Measurements from ENCODE around the gene IL2RA.

IL2RA gene

GRCh38 chr10:6030940-6031339 lies 31.2 kb downstream of the IL2RA start:
- POLR2A ChIA-PET: no interaction called here
- H3K4me3 ChIP-seq (ENCODE audit: low read depth, low read length): no peak overlapping the region
- no peak for TF ChIP-seq CTCF (IDR thresholded peaks at IDR 0.05; ENCODE audit: insufficient read depth, low read length, missing control alignments)
- DNase-seq (ENCODE audit: low read depth, low spot score): no peak
- CTCF ChIA-PET: interaction anchor here (0.7 to 1.1 kb wide), 3 partner anchors 16 to 55 kb away, joined by 3 read pairs; no protein-coding TSS in a partner anchor

- TF ChIP-seq CTCF (IDR thresholded peaks at IDR 0.05; ENCODE audit: insufficient read depth, low read length, missing control alignments): no peak
- no peak overlapping the region for H3K4me3 ChIP-seq (ENCODE audit: low read depth, low read length)
- POLR2A ChIA-PET: no interaction called here
- no peak for DNase-seq (ENCODE audit: low read depth, low spot score)
- CTCF ChIA-PET: interaction anchor here (1.0 to 1.1 kb wide), 2 partner anchors 16 to 56 kb away, joined by 3 read pairs; no protein-coding TSS in a partner anchor
Measured at GRCh38 chr10:6030217-6030616, 31.9 kb downstream of the IL2RA start.

DNA sequence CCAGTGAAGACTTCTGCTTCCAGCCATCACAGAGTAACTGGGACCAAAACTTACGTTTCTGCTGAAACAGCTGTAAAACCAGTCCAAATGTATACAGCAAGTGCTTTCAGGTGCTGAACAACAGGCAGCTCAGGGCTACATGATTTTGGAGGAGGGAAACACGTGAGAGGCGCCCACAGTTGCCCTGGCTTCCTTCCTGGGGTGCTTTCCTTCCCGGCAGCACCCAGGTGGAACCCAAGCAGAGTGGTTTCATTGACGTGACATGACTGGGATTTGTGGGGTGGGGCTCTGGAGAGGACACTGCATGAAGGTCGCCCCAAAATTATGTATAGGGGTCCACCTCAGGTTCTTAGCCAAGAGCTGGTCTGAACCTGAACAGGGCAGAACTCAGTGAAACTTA lies 34.2 kb downstream of the IL2RA start:
- POLR2A ChIA-PET: no interaction called here
- no peak for DNase-seq (ENCODE audit: low read depth, low spot score)
- H3K4me3 ChIP-seq (ENCODE audit: low read depth, low read length): no peak overlapping the region
- TF ChIP-seq CTCF (IDR thresholded peaks at IDR 0.05; ENCODE audit: insufficient read depth, low read length, missing control alignments): no peak
- CTCF ChIA-PET: interaction anchor here (1.0 to 1.7 kb wide), 3 partner anchors 14 to 374 kb away, joined by 3 to 4 read pairs (median 3); no protein-coding TSS in a partner anchor

- POLR2A ChIA-PET: no interaction called here
Measured at GRCh38 chr10:6025683-6026255, 36.4 kb downstream of the IL2RA start.

GRCh38 chr10:6024334-6024682 lies 37.9 kb downstream of the IL2RA start:
- ChIA-PET POLR2A (no interaction called here), CTCF (interaction anchor here (2.6 kb wide), 1 partner anchor 11 kb away, joined by 12 read pairs; no protein-coding TSS in a partner anchor)
- DNase-seq (ENCODE audit: low read depth, low spot score): no peak
- H3K4me3 ChIP-seq (ENCODE audit: low read depth, low read length): no peak overlapping the region
- TF ChIP-seq CTCF (IDR thresholded peaks at IDR 0.05; ENCODE audit: insufficient read depth, low read length, missing control alignments): no peak

More at GRCh38 chr10:6025683-6026255, 36.4 kb downstream of the IL2RA start:
- CTCF ChIA-PET: interaction anchor here (0.8 to 1.6 kb wide), 4 partner anchors 9 to 376 kb away, joined by 3 read pairs; no protein-coding TSS in a partner anchor
- TF ChIP-seq CTCF (IDR thresholded peaks at IDR 0.05; ENCODE audit: insufficient read depth, low read length, missing control alignments): no peak
- H3K4me3 ChIP-seq (ENCODE audit: low read depth, low read length): no peak overlapping the region
- DNase-seq (ENCODE audit: low read depth, low spot score): no peak

DNA sequence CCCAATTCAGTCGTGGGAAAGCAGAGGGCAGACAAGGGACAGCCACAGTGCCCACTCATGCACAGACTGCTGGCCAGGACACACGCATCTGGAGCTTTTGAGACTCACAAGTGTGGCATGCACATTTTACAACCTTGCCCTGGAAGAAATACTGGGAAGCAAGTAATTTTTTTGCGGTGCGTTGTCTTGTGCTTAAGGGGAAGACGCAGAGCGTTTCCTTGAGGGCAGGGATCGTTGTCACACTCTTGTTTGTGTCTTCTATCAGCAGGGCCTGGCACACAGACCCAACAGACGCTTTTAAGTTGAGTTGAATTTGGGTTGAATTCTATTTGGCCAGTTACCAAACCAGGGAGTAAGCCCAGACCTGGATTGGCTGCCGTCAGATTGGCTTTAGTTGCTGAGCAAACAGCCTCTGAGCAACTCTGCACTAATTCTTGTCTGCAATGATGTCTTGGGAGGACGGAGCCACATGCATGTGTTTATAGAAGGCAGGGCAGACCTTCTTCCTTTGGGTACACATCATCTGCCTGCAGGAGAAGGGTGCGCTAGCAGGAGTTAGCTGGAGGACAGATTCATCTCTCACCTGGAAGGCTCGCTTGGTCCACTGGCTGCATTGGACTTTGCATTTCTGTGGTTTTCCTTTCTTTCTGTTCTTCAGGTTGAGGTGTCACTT lies 38.4 kb downstream of the IL2RA start:
- CTCF ChIA-PET: interaction anchor here (1.3 to 2.6 kb wide), 2 partner anchors 10 to 378 kb away, joined by 4 to 12 read pairs; no protein-coding TSS in a partner anchor
- no peak for TF ChIP-seq CTCF (IDR thresholded peaks at IDR 0.05; ENCODE audit: insufficient read depth, low read length, missing control alignments)
- no peak overlapping the region for H3K4me3 ChIP-seq (ENCODE audit: low read depth, low read length)
- no peak for DNase-seq (ENCODE audit: low read depth, low spot score)
- POLR2A ChIA-PET: no interaction called here

Data from AG04449 (cell line).